ENCODE data around the gene FBXL19. TPM values are rescaled to one million over a fixed set of nuclear protein-coding genes. Genes with fewer than 3 reads are reported as not detected.

Gene FBXL19
- total and polyA plus RNA-seq, 9 of the 15 experiments (the other 6 are each of a cell fraction or from before 2014, with no cell fraction given): 0.13 to 48.0 (median 13.5) TPM; not detected in 1

DNA sequence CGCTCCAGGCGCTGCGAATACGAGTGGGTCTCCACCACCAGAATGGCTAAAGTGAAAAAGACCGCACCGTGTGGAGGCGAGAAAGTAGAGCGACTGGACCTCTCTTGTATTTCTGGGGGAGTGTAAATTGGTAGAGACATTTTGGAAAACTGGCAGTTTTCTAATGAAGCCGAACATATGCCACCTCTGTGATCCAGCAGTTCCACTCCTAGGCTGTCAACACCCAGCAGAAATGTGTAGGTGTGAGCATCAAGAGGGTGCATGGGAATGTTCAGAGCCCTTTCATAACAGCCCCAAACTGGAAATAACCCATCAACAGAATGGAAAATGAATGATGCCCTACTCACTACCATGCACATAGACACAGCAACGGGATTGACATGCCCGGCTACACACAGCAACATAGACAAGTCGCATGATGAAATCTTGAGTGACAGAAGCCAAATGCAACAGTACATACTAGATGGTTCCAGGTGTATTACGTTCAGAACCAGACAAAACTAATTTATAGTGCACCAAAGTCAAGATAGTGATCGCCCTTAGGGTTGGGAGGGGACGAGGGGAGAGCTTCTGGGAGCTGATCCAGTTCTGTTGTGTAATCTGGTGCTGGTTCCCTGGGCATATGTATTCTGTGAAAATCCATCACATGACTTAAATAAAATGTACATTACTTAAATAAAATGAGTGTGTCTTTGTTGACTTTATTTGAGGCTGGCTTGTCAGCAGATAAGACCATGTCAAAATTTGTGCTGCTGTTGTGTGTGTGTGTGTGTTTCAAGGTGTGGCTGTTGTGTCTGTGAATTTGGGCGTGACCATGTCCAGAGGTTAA lies 28.6 kb upstream of the FBXL19 start (continued):
- TF ChIP-seq, protein P1, sequence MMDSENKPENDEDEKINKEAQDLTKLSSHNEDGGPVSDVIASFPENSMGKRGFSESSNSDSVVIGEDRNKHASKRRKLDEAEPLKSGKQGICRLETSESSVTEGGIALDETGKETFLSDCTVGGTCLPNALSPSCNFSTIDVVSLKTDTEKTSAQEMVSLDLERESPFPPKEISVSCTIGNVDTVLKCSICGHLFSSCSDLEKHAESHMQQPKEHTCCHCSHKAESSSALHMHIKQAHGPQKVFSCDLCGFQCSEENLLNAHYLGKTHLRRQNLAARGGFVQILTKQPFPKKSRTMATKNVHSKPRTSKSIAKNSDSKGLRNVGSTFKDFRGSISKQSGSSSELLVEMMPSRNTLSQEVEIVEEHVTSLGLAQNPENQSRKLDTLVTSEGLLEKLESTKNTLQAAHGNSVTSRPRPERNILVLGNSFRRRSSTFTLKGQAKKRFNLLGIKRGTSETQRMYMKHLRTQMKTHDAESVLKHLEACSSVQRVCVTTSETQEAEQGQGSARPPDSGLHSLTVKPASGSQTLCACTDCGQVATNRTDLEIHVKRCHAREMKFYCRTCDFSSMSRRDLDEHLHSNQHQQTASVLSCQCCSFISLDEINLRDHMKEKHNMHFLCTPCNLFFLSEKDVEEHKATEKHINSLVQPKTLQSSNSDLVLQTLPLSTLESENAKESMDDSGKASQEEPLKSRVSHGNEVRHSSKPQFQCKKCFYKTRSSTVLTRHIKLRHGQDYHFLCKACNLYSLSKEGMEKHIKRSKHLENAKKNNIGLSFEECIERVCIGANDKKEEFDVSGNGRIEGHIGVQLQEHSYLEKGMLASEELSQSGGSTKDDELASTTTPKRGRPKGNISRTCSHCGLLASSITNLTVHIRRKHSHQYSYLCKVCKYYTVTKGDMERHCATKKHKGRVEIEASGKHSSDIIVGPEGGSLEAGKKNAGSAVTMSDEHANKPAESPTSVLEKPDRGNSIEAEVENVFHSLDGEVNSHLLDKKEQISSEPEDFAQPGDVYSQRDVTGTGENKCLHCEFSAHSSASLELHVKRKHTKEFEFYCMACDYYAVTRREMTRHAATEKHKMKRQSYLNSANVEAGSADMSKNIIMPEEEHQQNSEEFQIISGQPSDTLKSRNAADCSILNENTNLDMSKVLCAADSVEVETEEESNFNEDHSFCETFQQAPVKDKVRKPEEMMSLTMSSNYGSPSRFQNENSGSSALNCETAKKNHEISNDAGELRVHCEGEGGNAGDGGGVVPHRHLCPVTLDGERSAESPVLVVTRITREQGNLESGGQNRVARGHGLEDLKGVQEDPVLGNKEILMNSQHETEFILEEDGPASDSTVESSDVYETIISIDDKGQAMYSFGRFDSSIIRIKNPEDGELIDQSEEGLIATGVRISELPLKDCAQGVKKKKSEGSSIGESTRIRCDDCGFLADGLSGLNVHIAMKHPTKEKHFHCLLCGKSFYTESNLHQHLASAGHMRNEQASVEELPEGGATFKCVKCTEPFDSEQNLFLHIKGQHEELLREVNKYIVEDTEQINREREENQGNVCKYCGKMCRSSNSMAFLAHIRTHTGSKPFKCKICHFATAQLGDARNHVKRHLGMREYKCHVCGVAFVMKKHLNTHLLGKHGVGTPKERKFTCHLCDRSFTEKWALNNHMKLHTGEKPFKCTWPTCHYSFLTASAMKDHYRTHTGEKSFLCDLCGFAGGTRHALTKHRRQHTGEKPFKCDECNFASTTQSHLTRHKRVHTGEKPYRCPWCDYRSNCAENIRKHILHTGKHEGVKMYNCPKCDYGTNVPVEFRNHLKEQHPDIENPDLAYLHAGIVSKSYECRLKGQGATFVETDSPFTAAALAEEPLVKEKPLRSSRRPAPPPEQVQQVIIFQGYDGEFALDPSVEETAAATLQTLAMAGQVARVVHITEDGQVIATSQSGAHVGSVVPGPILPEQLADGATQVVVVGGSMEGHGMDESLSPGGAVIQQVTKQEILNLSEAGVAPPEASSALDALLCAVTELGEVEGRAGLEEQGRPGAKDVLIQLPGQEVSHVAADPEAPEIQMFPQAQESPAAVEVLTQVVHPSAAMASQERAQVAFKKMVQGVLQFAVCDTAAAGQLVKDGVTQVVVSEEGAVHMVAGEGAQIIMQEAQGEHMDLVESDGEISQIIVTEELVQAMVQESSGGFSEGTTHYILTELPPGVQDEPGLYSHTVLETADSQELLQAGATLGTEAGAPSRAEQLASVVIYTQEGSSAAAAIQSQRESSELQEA (IDR thresholded peaks at IDR 0.05; ENCODE audit: low read depth): no peak
- TF ChIP-seq ZNF707 (CRISPR knock-in tag; conservative IDR thresholded peaks at IDR 0.05) (no peak), SOX6 (IDR thresholded peaks at IDR 0.05) (no peak), HIVEP1 (CRISPR knock-in tag; IDR thresholded peaks at IDR 0.05) (no peak), NFATC3 (IDR thresholded peaks at IDR 0.05) (no peak), NFYB (IDR thresholded peaks at IDR 0.05; ENCODE audit: extremely low read depth, insufficient read length) (no peak), POLR2G (IDR thresholded peaks at IDR 0.05; ENCODE audit: low read depth, low read length) (no peak), HNRNPH1 (optimal IDR thresholded peaks at IDR 0.05; ENCODE audit: low read depth, low read length) (no peak), HNRNPUL1 (IDR thresholded peaks at IDR 0.05; ENCODE audit: low read length) (no peak), NFXL1 (CRISPR knock-in tag; IDR thresholded peaks at IDR 0.05) (0 out of 2 replicates have a peak, but pooled peaks have one; percentile 2), ATF7 (IDR thresholded peaks at IDR 0.05) (no peak), HMGN3 (IDR thresholded peaks at IDR 0.05; ENCODE audit: borderline replicate concordance, extremely low read depth, insufficient read length, low read depth, low read length) (no peak), CHD2 (IDR thresholded peaks at IDR 0.05; ENCODE audit: low read depth, low read length) (no peak), ARID3A (IDR thresholded peaks at IDR 0.05; ENCODE audit: borderline replicate concordance, low read depth, low read length) (no peak)
- TF ChIP-seq, protein P2, sequence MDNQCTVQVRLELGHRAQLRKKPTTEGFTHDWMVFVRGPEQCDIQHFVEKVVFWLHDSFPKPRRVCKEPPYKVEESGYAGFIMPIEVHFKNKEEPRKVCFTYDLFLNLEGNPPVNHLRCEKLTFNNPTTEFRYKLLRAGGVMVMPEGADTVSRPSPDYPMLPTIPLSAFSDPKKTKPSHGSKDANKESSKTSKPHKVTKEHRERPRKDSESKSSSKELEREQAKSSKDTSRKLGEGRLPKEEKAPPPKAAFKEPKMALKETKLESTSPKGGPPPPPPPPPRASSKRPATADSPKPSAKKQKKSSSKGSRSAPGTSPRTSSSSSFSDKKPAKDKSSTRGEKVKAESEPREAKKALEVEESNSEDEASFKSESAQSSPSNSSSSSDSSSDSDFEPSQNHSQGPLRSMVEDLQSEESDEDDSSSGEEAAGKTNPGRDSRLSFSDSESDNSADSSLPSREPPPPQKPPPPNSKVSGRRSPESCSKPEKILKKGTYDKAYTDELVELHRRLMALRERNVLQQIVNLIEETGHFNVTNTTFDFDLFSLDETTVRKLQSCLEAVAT (IDR thresholded peaks at IDR 0.05): no peak

Data from K562 (cell line).